Ammon's horn (tissue), 1 donor: Measurements from ENCODE around the gene TRIAP1.
"Not testable (repeated sequence)": the region's sequence is repeated elsewhere in the genome, so short reads cannot be mapped to it uniquely, and the experiment has no call there.

Experiments
- DNase-seq: peaks from one replicate; pipeline ENCODE4 v3.0.0-alpha.2; 2016; ENCODE audit warnings: low spot score

Gene TRIAP1

DNA sequence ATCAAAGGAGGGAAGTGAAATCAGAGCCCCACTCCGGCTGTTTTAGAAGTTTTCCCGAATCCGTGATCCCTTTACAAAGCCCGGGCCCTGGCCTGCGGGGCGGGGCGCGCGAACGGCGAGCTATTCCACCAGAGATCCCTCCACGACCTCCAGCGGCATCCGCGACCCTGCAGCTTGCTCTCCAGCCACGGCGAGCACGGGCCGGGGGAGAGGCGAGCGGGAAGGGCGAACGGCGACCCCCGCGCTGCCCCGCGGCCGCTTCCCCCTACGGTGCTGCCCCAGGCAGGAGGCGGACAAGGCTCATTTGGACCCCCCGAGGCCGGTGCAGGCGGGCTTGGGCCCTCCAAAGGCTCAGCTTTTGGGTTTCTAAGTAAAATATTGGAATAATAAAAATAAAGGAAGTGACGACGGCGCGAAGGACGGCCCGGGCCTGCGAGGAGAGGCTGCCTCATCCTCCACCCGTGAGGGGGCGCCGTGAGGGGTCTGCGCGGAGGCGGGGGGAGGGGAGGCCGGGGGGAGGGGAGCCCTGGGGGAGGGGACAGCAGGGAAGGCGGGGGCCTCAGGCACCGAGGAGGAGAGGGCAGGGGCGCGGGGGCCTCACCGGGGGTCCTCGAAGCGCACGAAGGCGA is 22.8 kb upstream of the TRIAP1 start:
- no peak for DNase-seq

GRCh38 chr12:120468325-120468820 is 22.2 kb upstream of the TRIAP1 start:
- no peak for DNase-seq

DNA sequence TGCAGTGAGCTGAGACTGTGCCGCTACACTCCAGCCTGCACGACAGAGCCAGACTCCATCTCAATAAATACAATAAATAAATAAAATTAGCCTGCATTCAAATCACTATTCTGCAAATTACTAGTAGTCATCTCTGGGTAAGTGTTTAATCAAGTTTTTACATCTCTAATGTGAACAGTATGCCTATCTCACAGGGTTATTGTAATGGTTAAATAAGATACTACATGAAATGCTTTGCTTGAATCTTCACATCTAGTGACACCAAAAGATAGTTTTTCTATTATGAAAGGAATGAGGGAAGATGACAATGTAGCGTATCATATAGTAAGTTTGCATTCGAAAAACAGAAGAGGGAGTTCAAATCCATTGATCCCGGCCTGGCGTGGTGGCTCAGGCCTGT is 21.3 kb upstream of the TRIAP1 start:
- DNase-seq, result no peak

DNA sequence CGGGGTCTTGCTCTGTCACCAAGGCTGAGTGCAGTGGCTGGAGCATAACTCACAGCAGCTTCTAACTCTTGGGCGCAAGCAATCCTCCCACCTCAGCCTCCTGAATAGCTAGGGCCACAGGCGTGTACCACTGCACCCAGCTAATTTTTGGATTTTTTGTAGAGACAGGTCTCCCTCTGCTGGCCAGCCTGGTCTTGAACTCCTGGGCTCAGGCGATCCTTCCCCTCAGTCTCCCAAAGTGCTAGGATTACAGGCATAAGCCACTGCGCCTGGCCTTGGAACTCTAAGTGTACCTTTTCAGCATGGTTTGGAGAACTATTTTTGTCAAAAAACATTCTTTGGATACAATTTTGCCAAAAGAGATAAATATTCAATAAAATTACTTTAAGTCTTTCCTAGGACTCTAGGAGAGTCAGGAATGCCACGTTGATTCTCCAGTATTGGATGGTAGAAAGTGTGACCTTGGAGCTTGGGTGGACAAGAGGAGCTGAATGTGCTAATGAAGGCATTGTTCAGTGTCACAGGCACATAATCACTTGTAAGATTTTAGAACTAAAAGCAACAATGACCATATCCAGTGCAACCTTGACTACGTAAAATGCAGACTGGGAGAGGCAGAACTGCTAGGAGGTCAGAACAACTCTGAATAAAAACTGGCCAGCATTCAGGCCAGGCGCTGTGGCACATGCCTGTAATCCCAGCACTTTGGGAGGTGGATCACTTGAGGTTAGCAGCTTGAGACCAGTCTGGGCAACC is 20.6 kb upstream of the TRIAP1 start:
- peak; percentile 40 for DNase-seq

DNA sequence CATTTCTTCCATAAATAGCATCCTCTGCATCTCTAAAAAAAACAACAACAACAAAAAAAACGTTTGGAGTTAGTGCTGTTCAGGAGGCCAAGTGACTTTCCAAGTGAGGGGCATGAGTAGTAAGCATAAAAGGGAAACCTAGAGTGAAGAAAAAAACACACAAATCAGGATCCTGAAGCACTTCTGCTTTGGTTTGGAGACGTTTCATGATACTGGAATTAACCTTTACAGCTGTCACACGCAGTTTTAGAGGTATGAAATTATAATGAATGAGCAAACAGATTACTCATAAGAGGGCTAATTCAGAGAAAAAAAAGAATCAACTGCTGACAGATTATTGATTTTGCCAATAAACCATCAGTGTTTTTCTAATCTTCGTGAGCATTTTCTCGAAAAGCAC is 19.6 kb upstream of the TRIAP1 start:
- DNase-seq, result no peak

DNA sequence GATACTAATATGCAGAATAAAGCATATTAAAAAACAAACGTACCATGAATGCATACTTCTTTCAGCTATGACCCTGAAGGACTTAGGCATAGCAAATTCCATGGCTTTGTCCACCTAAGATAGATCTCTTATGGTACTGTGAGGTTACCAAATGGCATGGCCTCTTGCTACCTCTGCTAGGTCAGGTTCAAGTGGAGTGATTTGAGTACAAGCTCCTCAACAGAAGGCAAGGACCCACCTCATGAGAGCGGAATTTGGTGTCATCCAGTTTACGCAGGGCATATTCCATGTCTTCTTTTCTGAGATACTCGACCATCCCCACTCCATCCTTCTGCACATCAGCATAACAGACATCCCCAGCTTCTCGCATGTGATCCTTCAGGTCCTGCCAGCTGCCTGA is 17.5 kb upstream of the TRIAP1 start:
- no peak for DNase-seq

DNA sequence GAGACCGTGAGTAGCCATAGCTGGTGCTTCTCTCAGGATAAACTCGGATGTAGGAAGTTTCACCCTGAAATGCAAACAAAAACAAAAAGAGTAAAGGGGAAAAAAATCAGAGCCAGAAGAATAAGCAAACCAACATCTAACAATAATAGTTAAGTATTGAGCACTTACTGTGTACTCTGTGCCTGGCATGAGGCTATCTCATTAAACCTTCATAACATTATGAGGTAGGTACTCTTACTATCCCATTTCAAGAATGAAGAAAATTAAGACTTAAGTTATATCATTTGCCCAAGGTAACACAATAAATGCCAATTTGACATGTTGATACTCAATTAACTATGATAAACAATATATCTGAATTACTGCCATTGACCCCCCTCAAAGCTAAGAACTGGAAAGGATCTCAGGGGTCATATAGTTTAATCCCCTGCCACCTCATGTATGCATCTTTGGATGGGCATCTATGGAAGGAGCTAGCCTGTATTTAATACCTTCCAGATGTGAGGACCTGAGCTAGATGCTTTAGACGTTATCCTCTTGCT is 16.0 kb upstream of the TRIAP1 start:
- DNase-seq, result no peak

DNA sequence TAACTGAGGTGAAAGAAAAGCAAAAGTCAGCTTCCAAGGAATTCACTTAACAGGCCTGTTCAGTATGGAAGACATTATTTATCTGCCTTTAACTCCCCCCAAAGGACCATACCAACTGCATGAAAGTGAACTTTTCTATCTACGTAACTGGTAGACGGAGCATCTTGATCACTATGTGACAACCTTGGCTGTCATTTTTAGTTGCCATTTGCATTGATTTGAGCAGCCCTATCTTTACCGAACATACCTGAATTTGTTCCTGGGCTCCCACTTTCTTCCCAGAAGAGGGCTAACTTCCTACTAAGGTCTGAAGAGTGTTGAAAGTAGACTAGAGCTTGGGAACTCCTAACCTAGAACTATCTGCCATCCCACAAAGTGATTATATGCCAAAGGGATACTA is 14.0 kb upstream of the TRIAP1 start:
- DNase-seq, result no peak

DNA sequence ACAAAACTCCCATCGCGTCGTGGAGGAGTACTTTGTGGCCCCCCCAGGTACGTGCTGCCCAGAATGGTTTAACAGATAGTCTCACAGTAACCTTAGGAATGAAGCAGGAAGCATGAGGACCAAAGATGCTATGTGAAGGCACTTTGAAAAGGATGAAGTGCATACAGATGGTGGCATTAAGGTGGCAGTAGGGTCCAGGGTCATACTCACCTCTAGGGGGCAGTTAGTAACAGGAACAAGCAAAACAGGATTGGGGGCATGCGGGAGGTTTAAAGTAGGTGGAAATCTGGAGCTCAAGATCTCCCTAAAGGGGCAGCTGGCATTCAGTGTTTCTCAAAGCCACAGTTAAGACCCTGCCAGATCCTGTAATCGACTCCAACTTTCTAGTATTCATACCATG is 10.9 kb upstream of the TRIAP1 start:
- no peak for DNase-seq

DNA sequence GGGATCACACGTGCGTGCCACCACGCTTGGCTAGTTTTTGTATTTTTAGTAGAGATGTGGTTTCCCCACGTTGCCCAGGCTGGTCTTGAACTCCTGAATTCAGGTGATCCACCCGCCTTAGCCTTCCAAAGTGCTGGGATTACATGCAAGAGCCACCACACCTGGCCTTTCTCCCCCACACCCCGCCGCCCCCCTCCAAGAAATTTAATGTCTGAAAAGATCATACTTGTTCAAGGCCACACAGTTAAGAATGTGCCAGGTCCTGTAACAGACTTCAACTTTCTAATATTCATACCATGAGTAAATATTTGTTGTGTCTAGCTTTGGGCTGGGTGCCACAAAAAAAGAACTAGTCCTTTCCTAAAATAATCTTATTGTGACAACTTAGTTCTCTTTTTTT is 9.1 kb upstream of the TRIAP1 start:
- no peak for DNase-seq

DNA sequence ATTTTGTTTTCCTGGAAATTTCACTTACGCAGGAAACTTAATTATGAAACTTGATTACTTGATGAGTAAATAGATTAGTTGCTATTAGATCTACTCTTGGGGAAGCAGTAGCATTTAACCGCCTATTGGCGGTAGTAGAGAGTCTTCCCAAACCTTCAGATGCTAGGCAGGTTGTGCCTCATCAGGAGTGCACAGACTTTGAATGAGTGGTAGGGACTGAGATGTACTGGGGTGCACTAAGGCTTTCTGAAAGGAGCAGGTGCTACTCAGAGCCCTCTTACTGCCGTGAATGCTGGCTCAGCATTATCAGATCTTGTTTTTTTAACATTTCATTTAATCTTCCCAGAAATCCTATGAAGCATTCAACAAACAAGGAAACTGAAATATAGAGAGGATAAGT is 7.8 kb upstream of the TRIAP1 start:
- no peak for DNase-seq

DNA sequence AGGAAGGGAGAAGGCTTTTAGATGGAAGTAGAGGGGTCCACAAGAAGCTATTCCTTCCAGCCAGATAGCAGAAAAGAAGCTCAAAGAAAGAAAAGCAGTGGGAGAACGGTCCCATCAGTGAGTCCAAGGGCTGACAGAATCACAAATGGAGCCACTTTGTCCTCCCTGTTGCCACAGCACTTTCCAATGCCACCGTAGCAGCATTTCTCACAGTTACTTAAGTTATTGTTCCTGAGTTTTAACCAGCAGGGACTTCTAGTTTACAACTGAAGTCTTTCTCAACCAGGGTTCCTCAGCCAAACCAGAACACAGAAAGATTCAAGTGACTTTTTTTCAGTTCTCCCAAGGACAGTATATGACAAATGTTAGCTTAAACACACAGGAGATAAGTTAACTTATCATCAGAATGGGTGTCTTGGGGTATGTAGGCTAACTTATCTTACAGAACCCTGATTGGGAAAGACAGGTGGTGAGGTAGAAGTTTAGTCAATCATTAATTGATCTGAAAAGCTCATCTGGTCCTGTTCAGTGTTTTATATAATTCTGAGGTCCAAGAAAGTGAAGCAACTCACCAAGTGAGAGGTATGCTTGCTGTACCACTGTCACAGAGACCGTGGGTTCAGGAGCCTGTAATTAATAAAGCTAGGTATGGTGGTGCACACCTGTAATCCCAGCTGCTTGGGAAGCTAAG is 7.0 kb upstream of the TRIAP1 start:
- DNase-seq, result no peak

DNA sequence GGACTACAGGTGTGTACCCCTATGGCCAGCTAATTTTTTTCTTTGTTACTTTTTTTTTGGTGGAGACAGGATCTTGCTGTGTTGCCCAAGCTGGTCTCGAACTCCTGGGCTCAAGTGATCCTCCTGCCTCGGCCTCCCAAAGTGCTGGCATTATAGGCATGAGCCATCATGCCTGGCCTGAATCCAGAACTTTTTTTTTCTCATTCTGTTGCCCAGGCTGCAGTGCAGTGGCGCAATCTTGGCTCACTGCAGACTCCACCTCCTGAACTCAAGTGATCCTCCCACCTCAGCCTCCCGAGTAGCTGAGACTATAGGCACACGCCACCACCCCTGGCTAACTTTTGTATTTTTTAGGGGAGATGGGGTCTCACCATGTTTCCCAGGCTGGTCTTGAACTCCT is 6.3 kb upstream of the TRIAP1 start:
- DNase-seq, result not testable (repeated sequence)

DNA sequence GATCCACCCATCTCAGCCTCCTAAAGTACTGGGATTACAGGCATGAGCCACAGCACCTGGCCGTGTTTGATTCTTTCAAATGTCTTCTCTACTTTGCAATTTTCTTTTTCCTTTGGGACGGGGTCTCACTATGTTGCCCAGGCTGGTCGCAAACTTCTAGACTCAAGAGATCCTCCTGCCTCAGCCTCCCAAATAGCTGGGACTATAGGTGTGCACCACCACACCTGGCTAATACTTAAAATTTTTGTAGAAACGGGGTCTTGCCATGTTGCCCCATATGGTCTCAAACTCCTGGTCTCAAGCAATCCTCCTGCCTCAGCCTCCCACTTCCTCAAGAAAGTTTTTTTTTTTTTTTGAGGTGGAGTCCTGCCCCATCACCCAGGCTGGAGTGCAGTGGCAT is 1.8 kb upstream of the TRIAP1 start:
- DNase-seq, result no peak

GRCh38 chr12:120446844-120447178 is 627 bp upstream of the TRIAP1 start:
- DNase-seq, result not testable (repeated sequence)

DNA sequence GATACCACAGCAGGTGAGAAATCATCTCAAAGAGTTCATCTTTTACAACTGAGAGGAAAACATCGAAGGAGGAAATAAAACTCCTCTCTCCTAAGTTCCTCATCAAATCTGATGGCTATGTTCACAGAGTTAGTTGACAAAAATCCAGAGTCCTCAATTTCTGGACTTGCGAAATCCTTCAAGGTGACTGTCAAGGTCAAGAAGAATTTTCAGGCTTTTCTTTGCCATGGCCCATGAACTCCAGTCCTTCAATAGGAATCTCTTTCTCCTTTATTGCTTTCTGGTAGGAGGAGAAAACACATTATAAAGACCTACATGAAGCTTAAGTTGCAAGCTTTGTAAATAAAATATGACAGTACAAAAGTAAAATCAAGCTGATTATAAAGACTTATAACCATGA is 1.5 kb downstream of the TRIAP1 start:
- no peak for DNase-seq

DNA sequence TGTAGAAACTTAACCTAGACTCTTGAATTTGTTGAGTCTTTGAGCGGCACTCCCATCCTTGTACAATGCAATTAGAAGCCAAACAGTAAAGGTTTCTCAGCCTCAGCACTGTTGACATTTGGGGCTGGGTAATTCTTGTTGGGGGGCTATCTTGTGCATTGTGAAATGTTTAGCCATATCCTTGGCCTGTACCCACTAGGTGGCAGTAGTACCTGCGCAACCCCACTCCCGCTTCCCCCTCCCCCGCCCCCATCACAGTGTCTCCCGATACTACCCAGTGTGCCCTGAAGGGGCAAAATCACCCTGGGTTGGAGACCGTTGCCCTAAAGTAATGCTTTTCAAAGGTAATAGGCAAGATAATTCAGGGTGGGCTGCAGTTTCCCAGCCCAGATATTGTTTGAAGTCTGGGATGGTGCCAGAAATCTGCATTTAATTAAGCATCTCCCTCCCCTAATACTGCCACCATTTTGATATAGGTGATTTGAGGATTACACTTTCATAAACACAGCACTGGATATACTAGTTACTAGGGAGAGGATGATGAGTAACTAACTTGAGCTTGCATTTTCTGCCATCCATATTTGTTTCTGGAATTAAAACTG is 6.4 kb downstream of the TRIAP1 start:
- peak; percentile 56 for DNase-seq

GRCh38 chr12:120438495-120439198 is 7.5 kb downstream of the TRIAP1 start:
- no peak for DNase-seq

DNA sequence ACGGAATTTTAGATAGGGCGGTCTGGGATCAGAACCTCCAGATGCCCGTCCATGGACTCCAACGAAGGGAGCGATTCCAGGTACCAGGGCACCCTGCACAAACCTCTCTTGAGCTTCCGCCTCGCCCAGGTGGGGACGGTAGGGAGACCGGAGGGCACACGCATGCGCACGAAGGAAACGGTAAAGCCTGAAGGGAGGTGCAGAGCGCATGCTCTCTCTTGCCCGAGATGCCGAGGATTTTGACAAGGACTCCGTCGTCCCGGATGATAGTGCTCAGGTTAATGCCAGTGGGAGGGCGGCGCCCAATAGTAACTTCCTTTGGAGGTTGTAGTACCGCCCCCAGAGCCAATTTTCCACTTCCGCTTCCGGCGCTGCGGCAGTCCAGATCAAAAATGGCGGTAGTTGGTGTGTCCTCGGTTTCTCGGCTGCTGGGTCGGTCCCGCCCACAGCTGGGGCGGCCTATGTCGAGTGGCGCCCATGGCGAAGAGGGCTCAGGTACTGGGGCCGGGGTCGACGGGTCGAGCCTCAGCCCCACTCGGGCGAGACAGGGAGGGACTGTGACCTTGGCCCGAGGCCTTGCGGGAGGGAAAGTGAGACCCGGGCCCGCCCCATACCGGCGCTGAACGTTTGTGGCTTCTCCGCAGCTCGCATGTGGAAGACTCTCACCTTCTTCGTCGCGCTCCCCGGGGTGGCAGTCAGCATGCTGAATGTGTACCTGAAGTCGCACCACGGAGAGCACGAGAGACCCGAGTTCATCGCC is 8.3 kb downstream of the TRIAP1 start, which contains the start of gene COX6A1:
TSS of gene COX6A1 (plus strand) at position 379 of the 760 bp plus-strand sequence. CDS start at position 393, 14 bp downstream.
- DNase-seq, result peak; percentile 98

GRCh38 chr12:120432772-120433525 is 13.2 kb downstream of the TRIAP1 start:
- no peak for DNase-seq
